AG04449 (cell line): ENCODE measurements around the gene CARD19.

Experiments used
- CTCF ChIA-PET: fragments of 350-600 bp; formaldehyde crosslinking; extraction: SDS; loops from one replicate; lab custom pipeline; 2021; ENCODE audit warnings: antibody characterized with exemption; lab: Yijun Ruan, JAX
- POLR2A ChIA-PET: fragments of 400-600, 350-600 bp; formaldehyde crosslinking; extraction: SDS; loops from one replicate; lab custom pipeline; 2020; ENCODE audit warnings: antibody characterized with exemption, inconsistent platforms; lab: Yijun Ruan, JAX
- DNase-seq: peaks from one replicate; pipeline ENCODE4 v3.0.0-alpha.2; 2010; ENCODE audit warnings: low read depth, low spot score
- H3K4me3 ChIP-seq: 2 replicates; pipeline ENCODE4 v1.5.1; 2011; ENCODE audit warnings: low read depth, mild to moderate bottlenecking, control low read depth, low read length
- CTCF ChIP-seq: IDR thresholded peaks from one replicate; pipeline ENCODE4 v1.5.1; 2011; ENCODE audit warnings: mild to moderate bottlenecking, moderate library complexity, low read length, control low read depth, inconsistent platforms; ENCODE audit not compliant: insufficient read depth; ENCODE audit errors: missing control alignments

CARD19 gene

GRCh38 chr9:93096131-93096802, at the start of gene CARD19:
TSS of gene CARD19 (plus strand) at chr9:93096217. CDS start at chr9:93096346, 129 bp downstream.
- DNase-seq, result no peak

GRCh38 chr9:93048566-93049448, 47.2 kb upstream of the CARD19 start:
- ChIA-PET CTCF (no interaction called here), POLR2A (no interaction called here)
- no peak overlapping the region for H3K4me3 ChIP-seq
- TF ChIP-seq CTCF, result no peak
- no peak for DNase-seq

More at GRCh38 chr9:93096131-93096802, at the start of gene CARD19:
- ChIA-PET POLR2A (interaction anchor here (1.2 to 1.4 kb wide), 3 partner anchors 11 to 38 kb away, joined by 3 to 4 read pairs (median 4); partner anchors contain the start of gene NINJ1), CTCF (interaction anchor here (2.6 to 4.7 kb wide), 2 partner anchors 11 to 14 kb away, joined by 11 to 43 read pairs; no protein-coding TSS in a partner anchor)
- H3K4me3 ChIP-seq, result peak within 1 kb of the TSS; percentile 77
- TF ChIP-seq CTCF, result no peak

- ChIA-PET POLR2A (no interaction called here), CTCF (no interaction called here)
- no peak for DNase-seq
- TF ChIP-seq CTCF, result no peak
- H3K4me3 ChIP-seq, result no peak overlapping the region
Measured at GRCh38 chr9:93049491-93049890, 46.5 kb upstream of the CARD19 start.

GRCh38 chr9:93050231-93050630, 45.8 kb upstream of the CARD19 start:
- no peak for TF ChIP-seq CTCF
- no peak overlapping the region for H3K4me3 ChIP-seq
- POLR2A ChIA-PET, result no interaction called here
- CTCF ChIA-PET, result no interaction called here
- no peak for DNase-seq

GRCh38 chr9:93051680-93052089, 44.3 kb upstream of the CARD19 start:
- POLR2A ChIA-PET, result no interaction called here
- CTCF ChIA-PET, result interaction anchor here (1.2 kb wide), 1 partner anchor 57 kb away, joined by 3 read pairs; no protein-coding TSS in a partner anchor
- H3K4me3 ChIP-seq, result no peak overlapping the region
- peak; percentile 9 for DNase-seq
- TF ChIP-seq CTCF, result no peak
